ENCODE measurements around the gene ZNF296. TPM values are rescaled to one million over a fixed set of nuclear protein-coding genes. Genes with fewer than 3 reads are reported as not detected.

The ZNF296 gene
- polyA plus RNA-seq, 1 donor (not counting 4 experiments of a cell fraction or from before 2014, with no cell fraction given), result 0.25 TPM

DNA sequence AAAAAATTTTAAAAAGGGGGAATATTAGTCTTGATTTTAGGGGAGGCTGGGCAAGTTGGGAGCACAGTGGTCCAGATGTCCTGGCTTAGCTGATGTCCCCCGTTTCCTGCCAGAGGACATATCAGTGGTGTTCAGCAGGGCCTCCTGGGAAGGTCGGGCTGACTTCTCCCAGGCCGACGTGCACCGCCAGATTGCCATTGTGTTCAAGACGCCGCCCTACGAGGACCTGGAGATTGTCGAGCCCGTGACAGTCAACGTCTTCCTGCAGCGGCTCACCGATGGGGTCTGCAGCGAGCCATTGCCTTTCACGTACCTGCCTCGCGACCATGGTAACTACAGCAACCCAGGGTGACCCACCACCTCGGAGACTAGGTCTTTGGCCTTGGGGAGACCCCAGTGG is 43.9 kb downstream of the ZNF296 start:
- H4K20me1 ChIP-seq (ENCODE audit: control insufficient read depth, extremely low read depth, insufficient read depth, low read length), result no peaks in the 10 kb centered on the region
- H3K4me1 ChIP-seq (ENCODE audit: control insufficient read depth, extremely low read depth, insufficient read depth, low read length), result no peaks in the 10 kb centered on the region
- no peaks in the 10 kb centered on the region for H3K79me2 ChIP-seq (ENCODE audit: control insufficient read depth, insufficient read depth, low read length)
- H2AFZ ChIP-seq (ENCODE audit: control insufficient read depth, low read length), result no peak overlapping the region
- H3K4me2 ChIP-seq (ENCODE audit: control insufficient read depth, extremely low read depth, insufficient read depth, low read depth, low read length), result no peak overlapping the region
- no peak for FAIRE-seq
- TF ChIP-seq CTCF (optimal IDR thresholded peaks at IDR 0.05 in 1 of 3, IDR thresholded peaks at IDR 0.05 in 1 of 3, conservative IDR thresholded peaks at IDR 0.05 in 1 of 3; ENCODE audit: extremely low read depth in 1 of 3, insufficient read depth in 2 of 3, low read length in 3 of 3) (no peak), EZH2 (IDR thresholded peaks at IDR 0.05; ENCODE audit: low read length) (no peak)
- no peak for DNase-seq (ENCODE audit: low read depth, low spot score)
- H3K9me1 ChIP-seq (ENCODE audit: control insufficient read depth, extremely low read depth, insufficient read depth, low read length), result no peaks in the 10 kb centered on the region
- no peak overlapping the region for H3K4me3 ChIP-seq (ENCODE audit: control insufficient read depth in 2 of 3, extremely low read depth in 1 of 3, insufficient read depth in 2 of 3, low read depth in 1 of 3, low read length in 3 of 3)
- dilution Hi-C loops (cut with MboI; ENCODE audit: extremely low pct_ligation_motif_present, low sequenced_read_pairs), result no loop called here
- H3K27ac ChIP-seq (ENCODE audit: control insufficient read depth, insufficient read depth, low read length), result no peak overlapping the region
- H3K36me3 ChIP-seq (ENCODE audit: control insufficient read depth in 2 of 2, extremely low read depth in 1 of 2, insufficient read depth in 2 of 2, low read length in 2 of 2), result peaks cover 11 to 13% of the 10 kb centered on the region in 2 experiments
- no peaks in the 10 kb centered on the region for H3K9me3 ChIP-seq (ENCODE audit: control insufficient read depth, low read depth, low read length)
- no peaks in the 10 kb centered on the region for H3K27me3 ChIP-seq (ENCODE audit: control insufficient read depth, extremely low read depth, insufficient read depth, low read length)
- no peak overlapping the region for H3K9ac ChIP-seq (ENCODE audit: control insufficient read depth, extremely low read depth, insufficient read depth, low read length)

GRCh38 chr19:45030825-45031224 is 45.5 kb downstream of the ZNF296 start:
- Histone ChIP-seq H3K4me3 (ENCODE audit: control insufficient read depth in 2 of 3, extremely low read depth in 1 of 3, insufficient read depth in 2 of 3, low read depth in 1 of 3, low read length in 3 of 3) (no peak overlapping the region), H3K36me3 (ENCODE audit: control insufficient read depth in 2 of 2, extremely low read depth in 1 of 2, insufficient read depth in 2 of 2, low read length in 2 of 2) (peaks cover 9 to 10% of the 10 kb centered on the region in 2 experiments), H3K9ac (ENCODE audit: control insufficient read depth, extremely low read depth, insufficient read depth, low read length) (no peak overlapping the region), H3K79me2 (ENCODE audit: control insufficient read depth, insufficient read depth, low read length) (no peaks in the 10 kb centered on the region), H3K27me3 (ENCODE audit: control insufficient read depth, extremely low read depth, insufficient read depth, low read length) (no peaks in the 10 kb centered on the region), H4K20me1 (ENCODE audit: control insufficient read depth, extremely low read depth, insufficient read depth, low read length) (no peaks in the 10 kb centered on the region), H3K27ac (ENCODE audit: control insufficient read depth, insufficient read depth, low read length) (no peak overlapping the region), H2AFZ (ENCODE audit: control insufficient read depth, low read length) (no peak overlapping the region), H3K9me1 (ENCODE audit: control insufficient read depth, extremely low read depth, insufficient read depth, low read length) (no peaks in the 10 kb centered on the region), H3K4me2 (ENCODE audit: control insufficient read depth, extremely low read depth, insufficient read depth, low read depth, low read length) (no peak overlapping the region), H3K9me3 (ENCODE audit: control insufficient read depth, low read depth, low read length) (no peaks in the 10 kb centered on the region), H3K4me1 (ENCODE audit: control insufficient read depth, extremely low read depth, insufficient read depth, low read length) (no peaks in the 10 kb centered on the region)
- no peak for FAIRE-seq
- no peak for DNase-seq (ENCODE audit: low read depth, low spot score)
- dilution Hi-C loops (cut with MboI; ENCODE audit: extremely low pct_ligation_motif_present, low sequenced_read_pairs), result no loop called here
- no peak for TF ChIP-seq EZH2 (IDR thresholded peaks at IDR 0.05; ENCODE audit: low read length)
- TF ChIP-seq CTCF (optimal IDR thresholded peaks at IDR 0.05 in 1 of 3, IDR thresholded peaks at IDR 0.05 in 1 of 3, conservative IDR thresholded peaks at IDR 0.05 in 1 of 3; ENCODE audit: extremely low read depth in 1 of 3, insufficient read depth in 2 of 3, low read length in 3 of 3), result no peak

Data from keratinocyte (primary cell).